Mucosa of rectum (tissue), 2 donors: ENCODE data around the gene KDM5B.
"Not testable (repeated sequence)": the region's sequence is repeated elsewhere in the genome, so short reads cannot be mapped to it uniquely, and the experiment has no call there.

ENCODE experiments used
- H3K27ac ChIP-seq, 2 donors: one replicate each; pipeline ENCODE4 v1.7.0; 2013; ENCODE audit warnings: inconsistent platforms in 2 of 2, low read depth in 2 of 2, low read length in 2 of 2
- H3K27me3 ChIP-seq, 2 donors: one replicate each; pipeline ENCODE4 v1.7.0; 2013; ENCODE audit warnings: low read length in 2 of 2; ENCODE audit not compliant: control insufficient read depth in 2 of 2, insufficient read depth in 2 of 2
- H3K36me3 ChIP-seq, 2 donors: one replicate each; pipeline ENCODE4 v1.7.0; 2013; ENCODE audit warnings: low read length in 2 of 2; ENCODE audit not compliant: control insufficient read depth in 2 of 2, insufficient read depth in 2 of 2
- H3K4me1 ChIP-seq, 2 donors: one replicate each; pipeline ENCODE4 v1.7.0; 2013; ENCODE audit warnings: low read length in 2 of 2, mild to moderate bottlenecking in 1 of 2; ENCODE audit not compliant: control insufficient read depth in 2 of 2, insufficient read depth in 2 of 2
- H3K4me3 ChIP-seq, 2 donors: one replicate each; pipeline ENCODE4 v1.7.0; 2013; ENCODE audit warnings: low read length in 2 of 2
- H3K9ac ChIP-seq, 2 donors: one replicate each; pipeline ENCODE4 v1.7.0; 2013; ENCODE audit warnings: low read length in 2 of 2, low read depth in 1 of 2, mild to moderate bottlenecking in 1 of 2
- H3K9me3 ChIP-seq, 2 donors: one replicate each; pipeline ENCODE4 v1.7.0; 2013; ENCODE audit warnings: low read length in 2 of 2; ENCODE audit not compliant: control insufficient read depth in 2 of 2
- donor health status: healthy.
- donor health status: Normal muscosa, but diverticular disease.

The KDM5B gene

GRCh38 chr1:202843081-202843480, 34.9 kb upstream of the KDM5B start:
- H3K36me3 ChIP-seq, result no peaks in the 10 kb centered on the region
- H3K27ac ChIP-seq, result no peak overlapping the region
- H3K9me3 ChIP-seq, result no peaks in the 10 kb centered on the region
- H3K9ac ChIP-seq, result no peak overlapping the region
- H3K4me3 ChIP-seq, result no peak overlapping the region
- H3K4me1 ChIP-seq, result no peaks in the 10 kb centered on the region
- no peaks in the 10 kb centered on the region for H3K27me3 ChIP-seq

GRCh38 chr1:202837746-202838262, 29.6 kb upstream of the KDM5B start:
- Histone ChIP-seq H3K36me3 (no peaks in the 10 kb centered on the region), H3K4me3 (no peak overlapping the region), H3K27ac (no peak overlapping the region), H3K9me3 (no peaks in the 10 kb centered on the region), H3K9ac (no peak overlapping the region), H3K27me3 (no peaks in the 10 kb centered on the region), H3K4me1 (peaks cover 4 to 14% of the 10 kb centered on the region in 2 donors)

GRCh38 chr1:202836623-202837403, 28.6 kb upstream of the KDM5B start:
- no peaks in the 10 kb centered on the region for H3K36me3 ChIP-seq
- H3K4me1 ChIP-seq, result peaks cover 4 to 14% of the 10 kb centered on the region in 2 donors
- H3K9ac ChIP-seq, result no peak overlapping the region
- H3K4me3 ChIP-seq, result no peak overlapping the region
- H3K27ac ChIP-seq, result no peak overlapping the region
- H3K27me3 ChIP-seq, result no peaks in the 10 kb centered on the region
- no peaks in the 10 kb centered on the region for H3K9me3 ChIP-seq

GRCh38 chr1:202835548-202836072, 27.4 kb upstream of the KDM5B start:
- Histone ChIP-seq H3K4me1 (peaks cover 4 to 14% of the 10 kb centered on the region in 2 donors), H3K27me3 (no peaks in the 10 kb centered on the region), H3K27ac (no peak overlapping the region), H3K9ac (no peak overlapping the region), H3K36me3 (no peaks in the 10 kb centered on the region), H3K4me3 (no peak overlapping the region), H3K9me3 (no peaks in the 10 kb centered on the region)

GRCh38 chr1:202834771-202835547, 26.7 kb upstream of the KDM5B start:
- Histone ChIP-seq H3K4me1 (peaks cover 4 to 14% of the 10 kb centered on the region in 2 donors), H3K9ac (no peak overlapping the region), H3K9me3 (no peaks in the 10 kb centered on the region), H3K27me3 (no peaks in the 10 kb centered on the region), H3K36me3 (no peaks in the 10 kb centered on the region), H3K4me3 (no peak overlapping the region), H3K27ac (no peak overlapping the region)

GRCh38 chr1:202831906-202832305, 23.7 kb upstream of the KDM5B start:
- Histone ChIP-seq H3K4me3 (no peak overlapping the region), H3K9me3 (no peaks in the 10 kb centered on the region), H3K9ac (no peak overlapping the region), H3K4me1 (peaks cover 0 to 8% of the 10 kb centered on the region in 2 donors), H3K27me3 (no peaks in the 10 kb centered on the region), H3K27ac (no peak overlapping the region), H3K36me3 (no peaks in the 10 kb centered on the region)

- H3K36me3 ChIP-seq, H3K4me3 ChIP-seq, H3K9me3 ChIP-seq, H3K9ac ChIP-seq, H3K4me1 ChIP-seq, H3K27ac ChIP-seq, H3K27me3 ChIP-seq: not testable (repeated sequence)
Observed at GRCh38 chr1:202829223-202829622, 21.0 kb upstream of the KDM5B start.

GRCh38 chr1:202825748-202826147, 17.5 kb upstream of the KDM5B start:
- Histone ChIP-seq H3K4me3 (no peak overlapping the region), H3K27me3 (peaks cover 0 to 2% of the 10 kb centered on the region in 2 donors), H3K36me3 (no peaks in the 10 kb centered on the region), H3K9ac (no peak overlapping the region), H3K27ac (no peak overlapping the region), H3K9me3 (no peaks in the 10 kb centered on the region), H3K4me1 (no peaks in the 10 kb centered on the region)

GRCh38 chr1:202821467-202821866, 13.2 kb upstream of the KDM5B start:
- Histone ChIP-seq H3K4me3 (no peak overlapping the region), H3K9me3 (no peaks in the 10 kb centered on the region), H3K36me3 (no peaks in the 10 kb centered on the region), H3K4me1 (no peaks in the 10 kb centered on the region), H3K27me3 (peaks cover 0 to 2% of the 10 kb centered on the region in 2 donors), H3K9ac (no peak overlapping the region), H3K27ac (no peak overlapping the region)

GRCh38 chr1:202818819-202819218, 10.6 kb upstream of the KDM5B start:
- Histone ChIP-seq H3K27me3 (peaks cover 0 to 2% of the 10 kb centered on the region in 2 donors), H3K4me1 (peaks cover 0 to 3% of the 10 kb centered on the region in 2 donors), H3K4me3 (no peak overlapping the region), H3K27ac (no peak overlapping the region), H3K9me3 (no peaks in the 10 kb centered on the region), H3K9ac (no peak overlapping the region), H3K36me3 (no peaks in the 10 kb centered on the region)
